PC-3 (cell line): ENCODE data around the gene HILPDA. TPM values are rescaled to one million over a fixed set of nuclear protein-coding genes. Genes with fewer than 3 reads are reported as not detected.
"Not testable (repeated sequence)": the region's sequence is repeated elsewhere in the genome, so short reads cannot be mapped to it uniquely, and the experiment has no call there.

Experiments used
- ATAC-seq: fragments of 200-7000 bp; cut with Tn5 transposase; 2 replicates; pipeline ENCODE4 v1.9.1; 2020; ENCODE audit warnings: mild to moderate bottlenecking, moderate library complexity
- BruUV-seq: library from RNA; stranded (reverse); fragments of 400-500 nt; replicated peaks from 2 replicates; lab custom pipeline; 2021; lab: Mats Ljungman, UMichigan
- CTCF ChIA-PET: fragments of 300-600 bp; sonication (Branson Sonifier 250); formaldehyde crosslinking; loops from one replicate; lab custom pipeline; 2022; ENCODE audit warnings: antibody characterized with exemption; lab: Charles Lee
- POLR2A ChIA-PET: fragments of 300-600 bp; sonication (Branson Sonifier 250); formaldehyde crosslinking; loops from one replicate; lab custom pipeline; 2022; ENCODE audit warnings: antibody characterized with exemption; ENCODE audit not compliant: unreplicated experiment; lab: Charles Lee
- DNase-seq: peaks from one replicate; pipeline ENCODE4 v3.0.0-alpha.2; 2015
- H2AFZ ChIP-seq: fragments of 300-600 bp; sonication (generic); 2 replicates; pipeline ENCODE4 v1.6.0; 2016; ENCODE audit warnings: antibody characterized with exemption, low read length
- H3F3A ChIP-seq: fragments of 300-600 bp; sonication (generic); one replicate; pipeline ENCODE4 v1.6.0; 2017; ENCODE audit warnings: antibody characterized with exemption, low read length, control low read depth, mild to moderate bottlenecking; ENCODE audit not compliant: unreplicated experiment
- H3K27ac ChIP-seq: fragments of 300-600 bp; sonication (generic); 2 replicates; pipeline ENCODE4 v1.5.1; 2016; ENCODE audit warnings: mild to moderate bottlenecking, low read length
- H3K27me3 ChIP-seq: fragments of 300-600 bp; sonication (generic); 2 replicates; pipeline ENCODE4 v1.6.1; 2016; ENCODE audit warnings: low read length, mixed read lengths
- H3K36me3 ChIP-seq: fragments of 300-600 bp; sonication (generic); 2 replicates; pipeline ENCODE4 v1.6.1; 2016; ENCODE audit warnings: low read depth, mixed run types, low read length, mixed read lengths
- H3K4me1 ChIP-seq: fragments of 300-600 bp; sonication (generic); 2 replicates; pipeline ENCODE4 v1.5.1; 2016; ENCODE audit warnings: low read length; ENCODE audit not compliant: insufficient read depth
- H3K4me2 ChIP-seq: fragments of 300-600 bp; sonication (generic); 2 replicates; pipeline ENCODE4 v1.6.0; 2016; ENCODE audit warnings: low read length
- H3K4me3 ChIP-seq: fragments of 300-600 bp; sonication (generic); 2 replicates; pipeline ENCODE4 v1.5.1; 2016; ENCODE audit warnings: mild to moderate bottlenecking, low read length, mixed read lengths
- H3K79me2 ChIP-seq: fragments of 300-600 bp; sonication (generic); 2 replicates; pipeline ENCODE4 v1.6.1; 2017; ENCODE audit warnings: low read length, mixed read lengths
- H3K9ac ChIP-seq: fragments of 300-600 bp; sonication (generic); 2 replicates; pipeline ENCODE4 v1.6.0; 2016; ENCODE audit warnings: mild to moderate bottlenecking, low read length
- H3K9me2 ChIP-seq: fragments of 300-600 bp; sonication (generic); replicated peaks from 2 replicates; pipeline ENCODE4 v1.6.1; 2016; ENCODE audit warnings: mixed run types, low read length, mixed read lengths
- H3K9me3 ChIP-seq: fragments of 300-600 bp; sonication (generic); 2 replicates; pipeline ENCODE4 v1.6.1; 2016; ENCODE audit warnings: low read length, mixed read lengths
- H4K20me1 ChIP-seq: fragments of 300-600 bp; sonication (generic); 2 replicates; pipeline ENCODE4 v1.6.1; 2016; ENCODE audit warnings: low read length, mixed read lengths
- EZH2 ChIP-seq: fragments of 300-600 bp; sonication (generic); IDR thresholded peaks from one replicate; pipeline ENCODE4 v1.6.1; 2017; ENCODE audit warnings: antibody characterized with exemption, mild to moderate bottlenecking, low read length; ENCODE audit not compliant: unreplicated experiment
- EZH2phosphoT487 ChIP-seq: fragments of 300-600 bp; sonication (generic); IDR thresholded peaks from 2 replicates; pipeline ENCODE4 v1.6.1; 2018; ENCODE audit warnings: mild to moderate bottlenecking, antibody characterized with exemption, low read length, borderline replicate concordance
- intact Hi-C: fragments of 100-400 bp; cut with micrococcal nuclease; formaldehyde crosslinking; loops from 2 replicates; pipeline ENCODE4 v1.9.0; 2023
- total RNA-seq: library from RNA; depleted of rRNA; stranded (reverse); fragments of >200 nt; gene quantifications from 2 replicates; pipeline ENCODE4 v1.2.3, GENCODE V29; 2014; rRNA removed
- TF ChIP-seq, protein P1 (sequence below): fragments of 300-600 bp; sonication (generic); conservative IDR thresholded peaks from 2 replicates; pipeline ENCODE4 v1.5.1; 2017; ENCODE audit warnings: antibody characterized with exemption, low read depth, mild to moderate bottlenecking, low read length

The HILPDA gene
- total RNA-seq, 1 experiment from 2014 or later: 29.1 TPM

DNA sequence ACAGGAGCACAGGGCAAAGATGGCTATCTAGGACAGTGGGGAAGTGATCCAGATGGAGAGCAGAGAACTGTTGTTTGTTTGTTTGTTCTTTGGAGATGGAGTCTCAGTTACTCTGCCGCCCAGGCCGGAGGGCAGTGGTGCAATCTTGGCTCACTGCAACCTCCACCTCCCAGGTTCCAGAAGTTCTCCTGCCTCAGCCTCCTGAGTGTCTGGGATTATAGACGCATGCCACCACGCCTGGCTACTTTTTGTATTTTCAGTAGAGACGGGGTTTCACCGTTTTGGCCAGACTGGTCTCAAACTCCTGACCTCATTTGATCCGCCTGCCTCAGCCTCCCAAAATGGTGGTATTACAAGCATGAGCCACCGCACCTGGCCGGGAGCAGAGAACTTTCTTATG lies 41.7 kb downstream of the HILPDA start:
- TF ChIP-seq EZH2phosphoT487: no peak
- TF ChIP-seq EZH2: no peak
- TF ChIP-seq, protein P1, sequence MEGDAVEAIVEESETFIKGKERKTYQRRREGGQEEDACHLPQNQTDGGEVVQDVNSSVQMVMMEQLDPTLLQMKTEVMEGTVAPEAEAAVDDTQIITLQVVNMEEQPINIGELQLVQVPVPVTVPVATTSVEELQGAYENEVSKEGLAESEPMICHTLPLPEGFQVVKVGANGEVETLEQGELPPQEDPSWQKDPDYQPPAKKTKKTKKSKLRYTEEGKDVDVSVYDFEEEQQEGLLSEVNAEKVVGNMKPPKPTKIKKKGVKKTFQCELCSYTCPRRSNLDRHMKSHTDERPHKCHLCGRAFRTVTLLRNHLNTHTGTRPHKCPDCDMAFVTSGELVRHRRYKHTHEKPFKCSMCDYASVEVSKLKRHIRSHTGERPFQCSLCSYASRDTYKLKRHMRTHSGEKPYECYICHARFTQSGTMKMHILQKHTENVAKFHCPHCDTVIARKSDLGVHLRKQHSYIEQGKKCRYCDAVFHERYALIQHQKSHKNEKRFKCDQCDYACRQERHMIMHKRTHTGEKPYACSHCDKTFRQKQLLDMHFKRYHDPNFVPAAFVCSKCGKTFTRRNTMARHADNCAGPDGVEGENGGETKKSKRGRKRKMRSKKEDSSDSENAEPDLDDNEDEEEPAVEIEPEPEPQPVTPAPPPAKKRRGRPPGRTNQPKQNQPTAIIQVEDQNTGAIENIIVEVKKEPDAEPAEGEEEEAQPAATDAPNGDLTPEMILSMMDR: no peak
- Histone ChIP-seq H3K27me3 (no peaks in the 10 kb centered on the region), H3K4me2 (no peak overlapping the region), H3K27ac (no peak overlapping the region), H4K20me1 (no peaks in the 10 kb centered on the region), H3K9me2 (no peaks in the 10 kb centered on the region), H2AFZ (no peak overlapping the region), H3K9me3 (no peaks in the 10 kb centered on the region), H3K4me1 (no peaks in the 10 kb centered on the region), H3K36me3 (no peaks in the 10 kb centered on the region; the same call in 1 of the 2 replicates), H3F3A (no peaks in the 10 kb centered on the region), H3K4me3 (no peak overlapping the region), H3K79me2 (no peaks in the 10 kb centered on the region), H3K9ac (no peak overlapping the region)
- ChIA-PET POLR2A (no interaction called here), CTCF (no interaction called here)
- no TSS peak for BruUV-seq
- intact Hi-C loops: no loop called here
- ATAC-seq (no peak), DNase-seq (no peak)

DNA sequence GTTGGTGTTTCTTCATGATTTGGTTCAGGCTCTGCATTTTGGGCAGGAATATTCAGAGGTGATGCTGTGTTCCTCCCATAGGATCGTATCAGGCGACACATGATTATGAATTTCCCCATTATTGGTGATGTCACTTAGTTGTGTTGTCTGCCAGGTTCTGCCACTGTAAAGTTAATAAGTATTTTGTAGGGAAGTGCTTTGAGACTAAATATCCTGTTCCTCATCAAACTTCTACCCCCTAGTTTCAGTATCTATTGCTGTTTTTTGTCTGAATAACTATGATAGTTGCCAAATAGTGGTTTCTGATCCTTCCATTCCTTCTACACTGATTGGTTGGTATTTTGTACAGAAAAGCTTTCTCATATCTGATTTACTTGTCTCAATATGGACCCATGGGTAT lies 49.7 kb downstream of the HILPDA start:
- H3K4me3 ChIP-seq, H3K9me3 ChIP-seq, H3K4me2 ChIP-seq, H2AFZ ChIP-seq, H3K9me2 ChIP-seq, H3F3A ChIP-seq, H4K20me1 ChIP-seq, H3K4me1 ChIP-seq, BruUV-seq, H3K36me3 ChIP-seq, POLR2A ChIA-PET, H3K9ac ChIP-seq, H3K79me2 ChIP-seq, DNase-seq, intact Hi-C loops, ATAC-seq, H3K27me3 ChIP-seq, H3K27ac ChIP-seq: not testable (repeated sequence)
- CTCF ChIA-PET: interaction anchor here (0.7 kb wide), 1 partner anchor 88 kb away, joined by 3 read pairs; no protein-coding TSS in a partner anchor

DNA sequence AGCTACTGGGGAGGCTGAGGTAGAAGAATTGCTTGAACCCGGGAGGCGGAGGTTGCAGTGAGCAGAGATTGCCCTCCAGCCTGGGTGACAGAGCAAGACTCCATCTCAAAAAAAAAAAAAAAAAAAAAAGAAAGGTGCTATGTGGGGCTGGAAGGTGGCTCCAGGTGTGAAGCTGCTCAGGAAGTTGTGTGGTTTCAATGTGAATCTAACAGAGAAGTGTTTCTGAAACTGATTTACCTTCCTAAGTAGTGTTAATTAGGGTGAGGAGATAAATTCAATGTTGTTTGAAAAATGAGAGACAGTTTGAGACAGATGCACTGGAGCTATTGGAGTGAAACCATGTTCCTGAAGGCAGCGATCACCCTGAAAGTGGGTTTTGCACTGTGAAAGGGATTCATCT lies 51.1 kb downstream of the HILPDA start:
- H3K79me2 ChIP-seq, BruUV-seq, H3K27me3 ChIP-seq, H3K27ac ChIP-seq, H3K4me1 ChIP-seq, POLR2A ChIA-PET, H3K4me3 ChIP-seq, intact Hi-C loops, DNase-seq, CTCF ChIA-PET, H3F3A ChIP-seq, H3K9me2 ChIP-seq, H3K36me3 ChIP-seq, H3K9ac ChIP-seq, H3K9me3 ChIP-seq, H3K4me2 ChIP-seq, H4K20me1 ChIP-seq, H2AFZ ChIP-seq, ATAC-seq: not testable (repeated sequence)

DNA sequence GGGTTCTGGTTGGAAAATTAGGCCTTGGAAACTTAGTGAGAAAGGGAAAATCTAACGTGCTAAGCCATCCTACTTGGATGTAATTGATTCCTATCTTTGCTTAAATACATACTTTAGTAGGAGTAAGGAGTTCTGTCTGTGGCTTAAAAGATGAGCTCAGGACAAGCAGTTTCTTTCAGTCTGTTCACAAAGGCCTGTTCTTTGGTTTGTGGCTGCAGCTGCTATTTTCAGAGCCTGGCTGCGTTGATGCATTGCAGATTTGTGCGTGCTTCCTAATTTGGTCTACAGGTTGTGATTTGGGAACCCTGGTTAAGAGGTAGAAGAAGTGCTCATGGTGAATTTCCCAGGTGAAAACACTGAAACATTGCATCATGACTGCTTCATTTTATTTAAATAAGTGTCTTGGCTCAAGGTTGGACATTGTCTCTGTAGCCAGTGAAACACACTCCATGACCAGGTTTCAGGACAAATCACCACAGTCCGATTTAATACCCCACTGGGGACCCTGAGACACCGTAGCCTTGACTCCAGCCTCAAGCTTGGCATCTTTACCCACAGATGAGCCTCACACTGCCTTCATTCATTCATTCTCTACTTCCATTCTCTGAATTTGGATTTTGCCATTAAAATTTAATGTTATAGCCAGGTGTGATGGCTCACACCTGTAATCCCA lies 51.8 kb downstream of the HILPDA start:
- H3K4me3 ChIP-seq, ATAC-seq, H3K4me2 ChIP-seq, H3K36me3 ChIP-seq, H3K4me1 ChIP-seq, H3K79me2 ChIP-seq, H3K27ac ChIP-seq, H3K9me3 ChIP-seq, H3K9ac ChIP-seq, BruUV-seq, DNase-seq, H4K20me1 ChIP-seq, intact Hi-C loops, H3K9me2 ChIP-seq, H3K27me3 ChIP-seq, CTCF ChIA-PET, H2AFZ ChIP-seq, H3F3A ChIP-seq, POLR2A ChIA-PET: not testable (repeated sequence)

Other genes starting within 250 kb of the HILPDA start
- gene LEP, start 214.6 kb upstream of the HILPDA start, total RNA-seq: not detected in 2 replicates
- gene RBM28, start 112.0 kb upstream of the HILPDA start, total RNA-seq: 45.3 and 59.4 TPM in 2 replicates
- 0.36 and 0.69 TPM in 2 replicates for gene PRRT4, start 94.2 kb upstream of the HILPDA start, total RNA-seq
- 128 and 142 TPM in 2 replicates for gene IMPDH1, start 45.9 kb upstream of the HILPDA start, total RNA-seq
- 33.8 and 37.1 TPM in 2 replicates for gene METTL2B, start 20.9 kb downstream of the HILPDA start, total RNA-seq
- gene GARIN1A, start 216.4 kb downstream of the HILPDA start, total RNA-seq: 0.91 and 3.6 TPM in 2 replicates